HepG2 (cell line): ENCODE data around the gene LDAH. TPM values are rescaled to one million over a fixed set of nuclear protein-coding genes. Genes with fewer than 3 reads are reported as not detected.
A peak's percentile ranks its signal among the peaks of the same experiment; 100 is the strongest.

Experiments used
- ARHGAP35 ChIP-seq: sonication (generic); formaldehyde crosslinking; IDR thresholded peaks from 2 replicates; pipeline ENCODE4 v1.9.0; 2022; ENCODE audit warnings: mild to moderate bottlenecking, inconsistent platforms, moderate library complexity, missing genetic modification reagents, borderline replicate concordance
- BORCS8-MEF2B ChIP-seq: sonication (generic); formaldehyde crosslinking; IDR thresholded peaks from 2 replicates; pipeline ENCODE4 v1.8.0; 2022; ENCODE audit warnings: mild to moderate bottlenecking, missing genetic modification reagents
- ESRRA ChIP-seq: sonication (generic); formaldehyde crosslinking; IDR thresholded peaks from 2 replicates; pipeline ENCODE4 v1.5.1; 2020; ENCODE audit warnings: mild to moderate bottlenecking, low read depth, missing genetic modification reagents
- GFI1 ChIP-seq: sonication (generic); formaldehyde crosslinking; IDR thresholded peaks from 2 replicates; pipeline ENCODE4 v1.5.0; 2020; ENCODE audit warnings: missing genetic modification reagents, mild to moderate bottlenecking, borderline replicate concordance
- GZF1 ChIP-seq: sonication (generic); formaldehyde crosslinking; IDR thresholded peaks from 2 replicates; pipeline ENCODE4 v1.5.1; 2020; ENCODE audit warnings: mild to moderate bottlenecking, missing genetic modification reagents
- MYNN ChIP-seq: sonication (generic); formaldehyde crosslinking; IDR thresholded peaks from 2 replicates; pipeline ENCODE4 v1.4.0; 2020; ENCODE audit warnings: mild to moderate bottlenecking, low read depth, missing genetic modification reagents
- PATZ1 ChIP-seq: sonication (generic); formaldehyde crosslinking; IDR thresholded peaks from 2 replicates; pipeline ENCODE4 v1.4.0; 2020; ENCODE audit warnings: missing genetic modification reagents
- SRSF1 ChIP-seq: fragments of 200-400 bp; formaldehyde crosslinking; optimal IDR thresholded peaks from 2 replicates; pipeline ENCODE3; 2017; ENCODE audit warnings: mild to moderate bottlenecking, low read depth, low read length, moderate library complexity
- ZBTB43 ChIP-seq: sonication (generic); formaldehyde crosslinking; conservative IDR thresholded peaks from 2 replicates; pipeline ENCODE4 v1.4.0; 2020; ENCODE audit warnings: missing genetic modification reagents
- ZKSCAN8 ChIP-seq: IDR thresholded peaks from 2 replicates; pipeline ENCODE4 v1.6.1; 2016; ENCODE audit warnings: borderline replicate concordance, missing genetic modification reagents, missing compliant biosample characterization
- ZNF407 ChIP-seq: sonication (generic); formaldehyde crosslinking; IDR thresholded peaks from one replicate; pipeline ENCODE4 v1.5.1; 2020; ENCODE audit warnings: mild to moderate bottlenecking, missing genetic modification reagents; ENCODE audit errors: not compliant biosample characterization
- ZNF598 ChIP-seq: sonication (generic); formaldehyde crosslinking; IDR thresholded peaks from 2 replicates; pipeline ENCODE4 v1.5.1; 2020; ENCODE audit warnings: mild to moderate bottlenecking, missing genetic modification reagents, borderline replicate concordance
- ZNF678 ChIP-seq: sonication (generic); formaldehyde crosslinking; IDR thresholded peaks from 2 replicates; pipeline ENCODE4 v1.4.0; 2020; ENCODE audit warnings: mild to moderate bottlenecking, missing genetic modification reagents
- ZNF768 ChIP-seq: sonication (generic); formaldehyde crosslinking; IDR thresholded peaks from 2 replicates; pipeline ENCODE4 v1.4.0; 2020; ENCODE audit warnings: missing genetic modification reagents
- ZNF781 ChIP-seq: sonication (generic); formaldehyde crosslinking; IDR thresholded peaks from 2 replicates; pipeline ENCODE4 v1.5.1; 2020; ENCODE audit warnings: borderline replicate concordance, mild to moderate bottlenecking, missing genetic modification reagents; ENCODE audit errors: not compliant biosample characterization
- polyA plus RNA-seq, 8 experiments: library from polyadenylated mRNA; depleted of rRNA in 3 of 8; stranded (reverse) in 7 of 8; unstranded in 1 of 8; fragments of >200 nt; fragmentation: Illumina TruSeq in 4 of 8; extraction: Trizol in 4 of 8; gene quantifications; 2 replicates each; pipeline versions ENCODE4 v1.2.1 to v1.2.3, GENCODE V29; 2011 to 2016; ENCODE audit warnings: low read depth in 4 of 8, missing spikeins in 1 of 8, mixed read lengths in 1 of 8; ENCODE audit not compliant: insufficient read depth in 1 of 8
- total RNA-seq, 5 experiments: library from RNA; depleted of rRNA; stranded (reverse); fragments of >200 nt; fragmentation: Illumina TruSeq; extraction: Trizol; gene quantifications; 2 replicates each; pipeline ENCODE4 v1.2.3, GENCODE V29; 2016; ENCODE audit warnings: low read depth in 1 of 5

LDAH gene
- total and polyA plus RNA-seq, 2 of the 13 experiments (the other 11 are each of a cell fraction or from before 2014, with no cell fraction given), result 28.8 to 46.2 TPM

- TF ChIP-seq GZF1 (CRISPR knock-in tag) (0 out of 2 replicates have a peak, but pooled peaks have one; percentile 13), ZKSCAN8 (CRISPR knock-in tag) (0 out of 2 replicates have a peak, but pooled peaks have one; percentile 15), SRSF1 (no peak), ZNF407 (CRISPR knock-in tag) (no peak), ZNF781 (CRISPR knock-in tag) (peak; percentile 53), ZBTB43 (CRISPR knock-in tag) (no peak), ZNF768 (peak; percentile 13; the same call in 1 of the 2 replicates), BORCS8-MEF2B (peak; percentile 85), ZNF598 (peak; percentile 87; the same call in 1 of the 2 replicates), ESRRA (CRISPR knock-in tag) (0 out of 2 replicates have a peak, but pooled peaks have one; percentile 34), ARHGAP35 (CRISPR knock-in tag) (0 out of 2 replicates have a peak, but pooled peaks have one; percentile 58), ZNF678 (0 out of 2 replicates have a peak, but pooled peaks have one; percentile 38), PATZ1 (CRISPR knock-in tag) (peak; percentile 59), MYNN (no peak), GFI1 (CRISPR knock-in tag) (0 out of 2 replicates have a peak, but pooled peaks have one; percentile 36)
Observed at GRCh38 chr2:20667531-20668401, 155.1 kb downstream of the LDAH start (continued).
